Activated CD4-positive, alpha-beta T cell treated with anti-CD3 and anti-CD28 coated beads for 1 hour (primary cell): Measurements from ENCODE around the gene CIAO2B.

Experiments
- DNase-seq: peaks from one replicate; pipeline ENCODE4 v3.0.0-alpha.2; 2020

CIAO2B gene

DNA sequence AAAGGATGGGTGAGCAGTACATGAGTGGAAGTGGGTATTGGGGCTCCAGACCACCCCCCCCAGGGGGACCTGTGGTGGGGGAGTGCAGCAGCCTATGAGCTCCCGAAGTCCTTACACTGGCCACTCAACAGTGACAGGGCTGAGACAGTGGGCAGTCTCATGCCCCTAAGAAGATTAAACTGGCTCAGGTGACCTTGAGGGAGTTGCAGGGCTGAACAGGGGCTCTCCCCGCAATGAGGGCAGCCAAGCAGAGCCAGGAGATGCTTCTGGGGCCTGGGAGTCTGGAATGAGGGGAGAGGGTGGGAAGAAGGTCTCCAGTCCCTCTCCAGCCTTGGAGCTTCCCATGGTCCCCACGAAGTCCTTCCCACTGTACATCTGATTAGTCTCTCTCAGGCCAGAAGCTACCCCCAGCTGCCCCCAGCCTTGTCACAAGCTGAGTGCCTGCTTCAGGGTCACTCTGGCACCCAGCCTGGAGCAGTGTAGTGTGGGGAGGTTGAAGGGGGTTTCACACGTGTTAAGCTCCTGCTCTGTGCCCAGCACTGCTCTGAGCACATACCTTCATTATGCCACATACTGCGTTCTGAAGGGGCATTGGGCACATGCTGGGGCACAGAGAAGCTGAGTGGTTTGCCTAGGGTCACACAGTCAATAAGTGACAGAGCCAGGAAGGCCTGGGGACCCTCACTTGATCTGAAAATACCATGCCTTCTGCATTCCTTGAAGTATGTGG is 14.5 kb downstream of the CIAO2B start:
- DNase-seq = no peak

DNA sequence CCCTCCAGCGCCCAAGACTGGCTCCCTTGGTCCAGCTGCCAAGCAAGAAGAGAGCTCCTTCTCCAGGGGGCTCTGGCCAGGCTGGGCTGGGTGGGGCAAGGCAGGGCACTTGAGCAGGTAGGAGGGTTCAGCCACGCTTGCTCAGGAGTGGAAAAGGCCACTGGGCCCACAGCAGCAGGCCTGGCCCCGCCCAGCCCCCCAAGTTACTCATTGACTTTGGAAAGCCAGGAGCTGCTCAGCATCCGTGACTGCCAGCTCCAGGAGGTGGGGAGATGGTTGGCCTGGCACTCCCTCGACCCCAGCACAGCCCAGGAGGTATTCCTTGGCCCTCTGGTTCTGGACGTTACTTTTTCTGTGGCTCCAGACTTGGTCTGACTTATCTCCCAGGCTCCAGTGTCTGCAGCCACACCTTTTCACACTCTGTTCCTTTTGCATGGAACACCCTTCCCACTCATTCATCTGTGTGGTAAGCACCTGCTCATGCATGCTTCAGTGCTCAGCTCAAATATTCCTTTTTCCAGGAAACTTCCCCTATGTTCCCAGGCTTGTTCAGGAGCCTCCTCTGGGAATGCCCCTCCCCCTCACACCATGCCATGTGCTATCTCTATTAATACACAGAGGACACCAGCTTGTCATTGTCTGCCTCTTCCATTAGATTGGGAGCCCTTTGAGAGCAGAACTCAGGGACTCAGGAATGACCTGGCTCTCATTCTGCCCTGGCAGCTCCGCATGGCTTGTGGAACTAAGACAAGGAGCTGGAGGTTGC is 15.2 kb downstream of the CIAO2B start, which contains the start of gene CDH16:
TSS of gene CDH16 (minus strand) at position 83 of the 766 bp plus-strand sequence. CDS start 820 bp downstream, outside the sequence.
- DNase-seq = no peak

DNA sequence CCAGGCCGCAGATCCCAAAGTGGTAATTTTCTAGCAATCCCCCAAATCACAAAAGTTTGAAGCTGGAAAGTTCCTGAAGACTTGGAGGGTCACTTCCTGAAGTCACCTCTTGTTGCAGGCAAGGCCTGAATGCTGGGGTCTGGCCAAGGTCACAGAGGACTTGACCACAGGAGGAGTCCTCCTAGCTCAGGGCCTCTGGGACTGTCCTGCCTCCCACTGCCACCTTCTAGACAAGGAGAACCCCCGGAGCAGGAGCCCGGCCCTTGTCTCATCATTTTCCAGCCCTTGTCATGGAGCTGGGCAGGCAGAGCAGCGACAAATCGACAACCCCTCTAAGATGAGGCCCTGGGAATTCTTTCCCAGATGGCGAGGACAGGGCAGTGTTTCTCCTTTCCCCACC is 15.8 kb downstream of the CIAO2B start:
- no peak for DNase-seq

DNA sequence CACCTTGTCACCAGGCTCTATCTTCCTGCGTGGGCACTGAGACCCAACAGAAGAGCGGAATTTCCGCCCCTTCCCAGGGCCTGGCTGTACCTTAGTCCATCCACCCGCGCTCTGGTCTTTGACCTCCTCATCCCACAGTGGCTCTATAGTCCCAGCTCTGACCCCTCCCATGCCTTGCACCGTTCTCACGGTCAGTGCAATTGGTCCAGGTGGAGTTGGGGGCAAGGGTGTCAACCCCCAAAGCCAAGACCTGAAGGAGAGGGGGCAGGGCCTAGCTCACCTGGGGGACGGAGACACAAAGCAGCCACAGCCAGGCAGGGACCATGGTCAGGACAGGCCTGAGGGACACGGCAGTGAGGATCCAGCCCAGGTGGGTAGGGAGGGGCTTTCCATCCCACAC is 16.5 kb downstream of the CIAO2B start:
- DNase-seq = no peak

DNA sequence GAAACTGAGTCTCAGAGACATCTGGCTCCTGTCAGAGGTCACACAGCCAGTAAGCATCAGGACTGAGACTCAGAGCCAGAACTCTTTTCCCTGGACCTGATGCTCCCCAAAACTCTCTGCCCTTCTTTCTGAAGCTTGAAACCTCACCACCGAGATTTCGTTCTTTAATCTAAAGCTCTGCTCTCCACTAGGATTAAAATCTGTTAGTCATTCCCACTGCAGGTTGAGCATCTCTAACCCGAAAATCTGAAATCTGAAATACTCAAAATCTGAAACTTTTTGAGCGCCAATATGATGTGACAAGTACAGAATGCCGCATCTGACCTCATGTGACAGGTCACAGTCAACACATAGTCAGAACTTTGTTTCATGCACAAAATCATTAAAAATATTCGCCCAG is 17.7 kb downstream of the CIAO2B start:
- DNase-seq = no peak

DNA sequence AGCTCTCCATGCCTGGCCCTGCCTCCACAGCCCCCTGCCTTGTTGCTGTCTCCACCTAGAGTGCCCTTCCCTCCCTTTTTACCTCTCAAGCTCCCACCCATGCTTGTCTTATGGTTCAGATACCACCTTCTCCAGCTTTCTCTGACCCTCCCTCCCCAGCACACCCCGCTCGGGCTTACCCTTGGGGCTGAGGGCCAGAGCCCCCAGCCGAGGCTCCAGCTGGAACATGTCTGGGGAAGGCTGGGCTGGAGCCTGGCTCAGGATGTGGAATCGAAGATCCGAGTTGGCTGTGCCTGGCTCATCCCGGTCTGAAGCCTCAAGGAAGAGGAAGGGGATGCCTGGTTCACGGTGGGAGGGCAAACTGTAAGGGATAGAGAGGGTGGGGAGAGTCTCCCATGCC is 19.2 kb downstream of the CIAO2B start:
- DNase-seq = no peak

DNA sequence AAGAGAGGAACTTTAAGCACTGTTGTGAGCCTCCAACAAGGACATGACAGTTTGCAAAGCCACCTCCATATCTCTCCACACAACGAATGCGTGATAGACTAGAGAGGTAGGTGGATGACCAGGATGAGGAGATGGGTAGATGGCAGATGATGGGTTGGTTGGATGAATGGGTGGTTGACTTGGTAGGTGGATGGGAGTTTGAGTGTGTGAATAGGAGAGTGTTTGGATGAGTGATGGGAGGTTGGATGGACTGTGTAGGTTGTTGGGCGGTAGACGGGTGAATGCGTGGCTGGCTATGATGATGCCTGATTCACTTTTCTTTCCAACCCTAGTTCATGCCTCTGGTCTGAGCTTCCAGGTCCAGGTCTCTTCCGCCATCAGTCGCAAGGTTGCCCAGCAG is 19.7 kb downstream of the CIAO2B start:
- DNase-seq = no peak

DNA sequence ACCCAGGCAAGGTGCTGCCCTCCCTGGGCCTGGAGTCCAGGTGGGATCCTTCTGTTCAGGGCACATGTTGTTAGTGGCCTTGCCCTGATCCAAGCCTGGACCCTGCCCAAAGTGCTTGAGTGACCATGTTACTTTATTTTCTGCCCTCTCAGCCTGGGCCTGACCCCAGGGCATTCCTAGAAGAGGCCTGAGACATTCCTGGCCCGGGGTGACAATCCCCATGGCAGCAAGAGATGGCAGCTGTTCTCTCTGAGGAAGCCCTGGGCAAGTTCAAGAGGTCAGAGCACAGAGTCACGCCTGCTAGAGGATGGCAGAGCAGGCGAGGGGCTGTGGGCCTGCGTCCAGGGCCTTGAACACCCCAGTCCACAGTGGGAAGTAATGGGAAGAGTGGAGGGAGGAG is 20.5 kb downstream of the CIAO2B start:
- DNase-seq = no peak

DNA sequence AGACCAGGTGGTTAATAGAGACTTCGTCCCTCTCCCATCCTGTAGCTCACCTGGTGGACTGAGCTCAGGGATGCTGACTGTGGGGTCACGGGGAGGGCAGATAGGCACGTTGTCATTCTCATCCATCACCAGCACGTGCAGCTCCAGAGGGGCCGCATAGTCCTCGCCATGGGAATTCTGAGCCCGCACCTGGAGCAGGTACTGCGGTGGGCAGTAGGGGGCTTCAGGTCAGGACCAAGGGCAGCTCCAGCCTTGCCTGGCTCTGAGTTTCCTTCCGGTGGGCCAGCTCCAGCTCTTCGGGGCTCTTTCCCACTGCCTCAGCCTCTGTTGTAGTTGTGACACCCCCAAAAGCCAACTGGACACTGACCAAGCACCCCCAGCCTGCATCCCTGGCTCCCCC is 21.1 kb downstream of the CIAO2B start:
- DNase-seq = no peak

DNA sequence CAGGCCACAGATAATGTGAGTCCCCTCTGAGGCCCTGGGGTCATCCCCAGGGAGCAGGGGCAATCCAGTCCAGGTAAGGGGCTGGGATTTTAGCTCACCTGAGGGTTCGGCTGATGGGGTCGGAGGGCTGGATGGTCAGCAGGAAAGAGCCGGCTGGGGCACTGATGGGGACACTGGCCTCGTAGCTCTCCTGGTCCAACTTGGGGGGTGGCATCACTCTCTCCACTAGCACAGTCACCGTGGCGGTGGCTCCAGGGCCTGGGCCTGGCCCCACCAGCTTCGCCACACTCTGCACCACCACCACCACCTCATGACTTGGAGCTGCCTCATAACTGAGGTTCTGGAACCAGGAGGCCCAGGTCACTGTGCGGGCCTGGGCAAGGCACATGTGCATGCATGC is 22.4 kb downstream of the CIAO2B start:
- DNase-seq = no peak

DNA sequence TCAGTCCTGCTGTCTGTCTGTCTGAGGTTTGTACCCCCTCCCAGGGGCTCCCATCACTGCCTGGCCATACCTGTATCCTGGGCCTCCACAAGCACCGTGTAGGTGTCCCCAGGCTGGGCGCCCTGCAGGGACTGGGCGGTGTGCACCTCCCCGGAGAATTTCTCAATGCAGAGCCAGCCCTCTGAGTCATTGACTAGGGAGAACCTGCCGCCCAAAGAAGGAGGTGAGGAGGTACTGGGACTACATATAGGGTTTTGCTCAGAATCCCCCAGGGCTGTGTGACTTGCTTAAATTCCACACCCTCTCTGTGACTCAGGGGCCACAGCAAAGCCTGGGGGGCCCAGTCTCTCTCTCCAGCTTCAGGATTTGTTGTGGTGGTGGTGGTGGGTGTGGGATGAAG is 23.1 kb downstream of the CIAO2B start:
- DNase-seq = no peak

DNA sequence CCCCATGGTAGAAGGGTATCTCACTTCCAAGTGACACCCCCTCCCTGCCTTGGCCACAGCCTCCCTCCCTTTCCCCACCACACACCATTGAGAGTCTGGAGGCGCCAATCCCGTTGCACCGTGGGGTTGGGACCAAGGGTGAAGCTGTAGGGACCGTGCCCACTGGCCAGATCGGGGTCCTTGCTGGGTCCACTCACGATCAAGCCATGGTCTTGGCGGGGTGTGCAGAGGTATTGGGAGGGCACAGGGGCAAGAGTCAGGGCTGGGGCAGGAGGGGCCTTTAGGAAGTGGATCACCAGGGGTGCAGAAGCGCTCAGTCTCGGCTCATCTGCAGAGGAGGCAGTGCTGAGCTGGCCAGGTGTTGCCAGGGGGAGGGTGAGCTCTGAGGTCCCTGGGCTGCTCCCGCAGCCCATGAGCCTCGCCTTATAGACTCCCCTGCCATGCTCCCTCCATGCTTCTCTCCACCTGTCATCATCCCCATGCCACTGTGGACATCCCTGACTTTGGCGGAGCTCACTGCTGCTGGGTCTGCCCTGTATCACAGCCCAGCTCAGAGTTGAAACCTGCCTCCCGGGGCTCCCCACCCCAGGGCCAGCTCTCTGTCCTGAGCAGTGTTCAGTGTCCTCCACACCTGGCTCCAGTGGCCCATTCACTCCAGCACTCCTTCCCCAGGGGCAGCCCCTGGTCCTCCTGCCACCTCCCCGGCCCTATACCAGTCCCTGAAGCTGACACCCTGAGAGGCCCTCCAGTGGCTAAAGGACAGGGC is 23.8 kb downstream of the CIAO2B start:
- DNase-seq = no peak

DNA sequence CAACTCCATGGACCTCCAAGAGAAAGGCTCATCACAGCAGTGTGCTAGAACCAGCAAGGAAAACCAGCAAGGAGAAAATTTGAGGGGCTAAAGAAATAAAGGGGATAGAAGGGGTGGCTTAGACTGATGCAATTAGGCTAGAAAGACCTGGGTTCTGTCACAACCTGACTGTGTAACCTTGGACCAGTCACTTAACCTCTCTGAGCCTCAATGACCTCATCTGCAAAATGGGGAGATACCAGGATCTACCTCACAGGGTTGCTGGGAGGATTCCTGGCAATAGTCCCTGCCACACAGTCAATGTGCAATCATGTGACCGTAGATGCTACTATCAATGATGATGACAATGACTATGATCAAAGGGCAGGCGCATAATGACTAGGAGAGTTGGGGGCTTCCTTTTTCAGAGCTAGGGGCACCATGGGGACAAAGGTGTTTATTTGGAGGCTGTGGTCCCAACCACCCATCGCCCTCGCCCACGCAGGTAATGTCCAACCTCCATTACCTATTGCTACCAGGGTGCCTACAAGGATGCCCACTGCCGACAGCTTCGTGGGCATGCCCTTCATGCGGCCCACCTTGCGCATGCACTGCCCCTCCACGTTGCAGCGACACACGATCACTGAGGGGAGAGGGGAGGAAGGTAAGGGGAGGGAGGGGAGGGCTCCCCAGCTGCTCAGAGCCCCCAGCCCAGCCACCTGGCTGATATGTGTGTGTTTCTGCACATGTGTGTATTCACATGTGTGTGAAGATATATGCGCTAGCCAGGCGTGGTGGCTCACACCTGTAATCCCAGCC is 25.2 kb downstream of the CIAO2B start:
- no peak for DNase-seq

DNA sequence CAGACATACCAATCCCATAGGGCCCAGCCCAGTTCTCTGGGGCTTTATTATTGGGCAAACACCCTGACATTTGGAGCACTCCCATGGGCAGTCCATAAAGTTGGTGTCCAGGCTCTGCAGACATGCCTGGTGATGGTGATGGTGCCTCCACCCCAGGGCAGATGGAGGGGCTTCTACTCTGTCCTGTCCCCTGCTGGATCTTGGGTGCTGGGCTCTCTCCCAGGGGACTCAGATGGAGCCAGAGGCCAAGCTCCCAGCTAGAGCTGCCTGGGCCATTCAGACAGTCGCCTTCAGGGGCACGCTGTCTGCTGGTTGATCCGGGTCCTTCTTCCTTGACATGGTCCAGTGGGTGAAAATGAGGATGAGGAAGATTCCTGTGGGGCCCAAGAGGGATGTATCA is 26.1 kb downstream of the CIAO2B start:
- DNase-seq = no peak

DNA sequence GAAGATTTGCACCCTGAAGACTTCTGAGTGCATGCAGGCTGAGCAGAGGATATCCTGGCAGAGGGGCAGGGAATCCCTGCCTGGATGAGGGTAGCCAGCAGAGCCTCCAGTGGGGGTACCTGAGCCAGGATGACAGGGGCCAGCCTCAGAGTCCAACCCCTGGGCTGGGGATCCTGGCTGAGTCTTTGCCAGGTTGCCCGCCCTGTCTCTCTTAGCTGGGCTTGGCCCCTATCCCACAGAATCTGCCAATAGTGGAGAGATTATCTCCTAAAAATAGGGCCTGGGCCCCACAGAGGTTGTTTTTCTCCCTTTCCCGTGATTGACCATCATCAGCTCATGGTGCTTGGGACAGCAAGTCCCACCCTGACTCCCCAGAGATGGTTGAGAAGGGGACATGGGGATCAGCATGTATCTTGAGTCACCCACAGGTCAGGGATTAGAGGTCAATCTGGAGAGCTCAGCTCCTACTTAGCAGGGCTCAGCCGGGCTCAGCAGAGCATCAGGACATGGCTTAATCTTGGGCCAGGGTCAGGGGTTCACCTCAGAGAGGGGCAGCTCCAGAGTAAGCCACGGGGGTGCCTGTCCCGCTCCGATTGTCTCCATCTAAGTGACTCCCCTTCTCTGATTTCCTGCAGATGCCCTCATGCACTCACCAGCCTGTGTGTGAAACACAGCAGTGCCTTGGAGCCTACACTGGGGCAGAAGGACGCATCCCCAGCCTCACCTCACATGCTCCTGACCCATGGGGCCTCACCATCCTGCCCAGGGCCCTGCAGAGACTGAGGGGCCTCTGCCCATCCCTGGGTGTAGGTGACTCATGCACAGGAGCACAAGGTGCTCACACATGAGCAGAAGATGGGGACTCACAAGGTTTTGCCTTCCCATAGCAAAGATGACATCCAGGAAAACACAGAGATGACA is 27.0 kb downstream of the CIAO2B start:
- no peak for DNase-seq

DNA sequence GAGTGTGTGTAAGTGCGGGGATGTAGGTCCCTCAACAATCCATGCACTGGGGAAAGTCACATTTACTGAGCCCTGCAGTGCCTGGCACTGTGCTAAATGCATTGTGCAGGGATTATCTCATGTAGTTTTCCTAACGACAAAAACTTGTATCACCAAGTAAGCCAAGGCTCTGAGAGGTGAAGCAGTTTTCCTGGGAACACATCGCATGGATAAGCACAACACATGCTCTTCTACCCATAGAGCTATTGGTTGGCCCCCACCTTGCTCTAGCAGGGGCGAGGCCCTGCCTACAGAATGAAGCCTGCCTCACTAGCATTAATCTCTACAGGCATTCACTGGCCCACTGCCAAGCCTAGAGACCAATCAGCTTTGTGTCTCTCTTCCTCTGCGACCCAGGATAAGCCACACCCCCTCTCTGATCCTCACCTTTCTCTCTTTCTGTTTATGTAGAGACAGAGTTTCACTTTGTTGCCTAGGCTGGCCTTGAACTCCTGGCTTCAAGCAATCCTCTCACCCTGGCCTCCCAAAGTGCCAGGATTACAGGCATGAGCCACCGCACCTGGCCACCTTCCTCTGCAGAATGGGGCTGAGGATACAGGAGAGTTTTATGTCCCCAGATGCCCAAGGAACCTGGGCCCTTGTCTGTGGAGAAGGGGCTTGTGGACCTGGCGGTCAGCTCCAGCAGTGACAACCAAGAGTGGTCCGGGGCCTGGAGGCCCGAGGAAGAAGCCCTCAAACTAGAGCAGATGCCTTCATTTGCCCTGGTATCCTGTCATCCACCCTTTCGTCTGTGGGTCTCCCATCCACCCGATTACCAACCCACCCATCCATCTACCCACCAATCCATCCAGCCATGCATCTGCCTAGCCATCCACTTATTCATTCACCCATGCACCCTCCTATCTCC is 28.3 kb downstream of the CIAO2B start:
- DNase-seq = no peak

DNA sequence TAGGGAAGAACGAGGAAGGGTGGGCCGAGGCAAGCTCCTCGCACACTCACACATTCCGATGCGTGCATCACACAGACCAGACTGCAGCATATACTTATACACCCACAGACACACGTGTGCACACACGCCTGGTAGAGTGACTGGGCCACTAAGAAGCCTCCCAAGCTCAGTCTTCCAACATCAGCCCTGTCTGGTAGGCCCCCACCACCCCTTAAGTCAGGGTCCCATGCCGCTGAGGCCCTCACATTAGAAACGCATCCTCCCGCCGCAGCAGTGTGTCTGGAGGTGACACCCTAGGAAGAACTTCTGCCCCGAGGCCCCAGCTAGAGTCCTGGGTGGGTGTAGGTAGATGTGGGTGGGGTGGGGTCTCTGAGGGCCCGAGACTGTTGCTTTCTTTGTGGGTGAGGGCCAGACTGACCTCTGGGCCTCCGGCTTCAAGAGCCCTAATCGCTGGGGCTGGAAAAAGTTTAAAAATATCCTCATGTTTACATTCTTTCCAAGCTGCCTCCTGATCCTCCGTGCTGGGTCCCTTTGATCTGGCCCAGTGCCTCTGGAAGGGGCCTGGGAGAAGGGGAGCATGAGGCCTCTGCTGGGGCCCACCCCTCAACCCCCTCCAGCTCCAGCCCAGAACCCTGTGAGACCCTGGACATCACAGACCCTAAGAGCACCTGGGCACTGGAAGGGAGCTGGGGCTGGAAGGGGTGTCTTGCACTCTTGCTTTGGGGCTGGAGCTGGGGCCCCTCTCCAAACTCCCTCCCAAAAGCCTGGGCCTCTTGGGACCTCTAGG is 29.2 kb downstream of the CIAO2B start:
- DNase-seq = no peak

DNA sequence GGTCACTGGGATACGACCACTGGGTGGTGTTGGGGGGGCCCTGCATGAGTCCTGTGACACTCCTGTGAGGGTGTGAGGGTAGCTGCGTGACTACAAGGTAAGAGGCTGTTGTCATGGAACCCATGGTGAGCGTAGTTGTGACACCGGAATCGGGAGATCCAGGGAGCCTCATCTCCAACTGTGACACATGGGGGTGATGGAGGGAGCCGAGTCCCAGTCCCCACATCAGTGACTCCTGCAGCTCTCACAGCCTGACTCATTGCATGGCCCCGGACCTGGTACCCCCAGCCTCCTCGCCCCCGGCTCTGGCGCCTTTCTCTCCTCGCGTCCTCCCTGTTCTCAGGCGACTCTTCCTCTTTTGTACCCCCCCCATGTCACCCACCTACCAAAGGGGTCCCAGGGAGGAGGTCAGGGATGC is 29.8 kb downstream of the CIAO2B start:
- no peak for DNase-seq

DNA sequence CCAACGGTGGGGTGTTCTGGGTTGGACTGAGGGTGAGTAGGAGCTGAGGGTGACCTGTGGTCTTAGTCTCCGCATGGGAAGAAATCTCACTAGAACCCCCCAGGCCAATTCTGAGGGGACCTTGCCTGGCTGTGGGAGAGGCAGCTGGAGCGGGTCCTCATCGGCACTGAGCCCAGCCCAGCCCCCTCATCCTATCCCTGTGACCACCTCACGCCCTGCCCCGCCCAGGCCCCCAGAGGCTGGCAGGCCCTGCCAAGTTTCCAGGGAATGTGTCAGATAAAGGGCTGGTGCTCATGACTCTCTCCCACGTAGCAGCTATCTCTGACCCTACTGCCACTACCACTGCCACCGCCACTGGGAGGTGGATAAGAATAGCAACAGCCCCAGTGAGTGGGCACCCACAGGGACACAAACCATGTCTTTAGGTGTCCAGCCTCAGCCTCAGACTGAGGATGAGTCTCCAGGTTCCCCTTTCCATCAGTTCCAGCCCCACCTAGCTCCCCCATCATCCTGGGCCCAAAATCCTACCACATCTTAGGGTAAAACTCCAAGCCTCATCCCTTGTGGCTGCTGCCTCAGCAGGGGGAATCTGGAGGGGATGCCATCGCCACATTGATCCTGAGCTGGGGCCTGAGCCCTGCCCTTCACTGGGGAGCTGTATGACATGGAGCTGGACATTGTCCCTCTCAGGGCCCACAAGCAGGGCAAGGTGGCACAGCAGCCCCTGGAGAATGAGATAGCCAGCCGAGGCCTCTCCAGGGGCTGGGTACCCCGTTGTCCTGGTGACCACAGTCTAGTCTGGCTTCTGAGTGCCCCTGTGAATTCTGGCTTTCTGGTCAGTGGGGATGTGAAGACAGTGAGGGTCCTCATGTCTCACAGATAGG is 30.4 kb downstream of the CIAO2B start:
- no peak for DNase-seq
